Vagina (tissue), 2 donors: ENCODE measurements around the gene LRRC47.

ENCODE experiments used
- POLR2A ChIP-seq, 2 donors: fragments of 450-650 bp; IDR thresholded peaks; one replicate each; pipeline ENCODE4 v1.6.1; 2017; ENCODE audit warnings: antibody characterized with exemption in 2 of 2, mild to moderate bottlenecking in 2 of 2, moderate library complexity in 2 of 2
- POLR2AphosphoS5 ChIP-seq, 2 donors: sonication (generic); formaldehyde crosslinking; IDR thresholded peaks; one replicate each; pipeline ENCODE4 v1.9.0; 2017; ENCODE audit warnings: antibody characterized with exemption in 2 of 2, mild to moderate bottlenecking in 2 of 2, low read depth in 1 of 2; ENCODE audit not compliant: insufficient read depth in 1 of 2
- TF ChIP-seq, protein P1 (sequence below), 3 experiments: fragments of 450-650 bp in 2 of 3; fragments of 200-600 bp in 1 of 3; sonication (generic) in 1 of 3; IDR thresholded peaks; one replicate each; pipeline ENCODE4 v1.5.1; 2017 to 2019; ENCODE audit warnings: antibody characterized with exemption in 3 of 3, mild to moderate bottlenecking in 2 of 3, moderate library complexity in 2 of 3

DNA sequence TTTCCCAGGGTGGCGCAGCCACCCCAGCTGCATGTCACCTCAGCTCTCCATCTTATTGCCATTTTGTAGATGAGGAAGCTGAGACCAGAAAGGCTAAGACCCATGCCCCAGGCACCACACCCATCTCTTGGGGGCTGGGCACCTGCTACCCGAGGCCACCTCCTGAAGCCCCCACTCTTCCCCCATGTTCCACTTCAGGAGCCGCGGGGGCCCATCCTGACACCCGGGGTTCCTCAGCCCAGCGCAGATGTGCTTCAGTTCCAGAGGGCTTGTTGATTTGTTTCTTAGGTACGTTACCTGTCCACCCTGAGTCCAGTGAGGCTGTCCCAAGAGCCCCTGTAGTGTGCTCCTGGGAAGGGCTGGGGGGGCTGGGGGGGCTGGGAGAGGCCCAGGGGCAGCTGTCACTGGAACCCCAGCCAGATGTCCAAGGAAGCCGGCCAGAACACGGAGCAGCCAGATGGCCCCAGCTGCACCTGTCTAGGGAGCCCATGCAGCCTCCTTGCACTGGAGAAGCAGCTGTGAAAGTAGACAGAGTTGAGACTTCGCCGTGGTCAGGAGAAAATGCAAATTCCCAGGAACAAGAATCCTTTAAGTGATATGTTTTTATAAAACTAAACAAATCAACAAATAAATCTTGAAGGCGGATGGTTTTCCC lies 61.1 kb downstream of the LRRC47 start:
- TF ChIP-seq, protein P1, sequence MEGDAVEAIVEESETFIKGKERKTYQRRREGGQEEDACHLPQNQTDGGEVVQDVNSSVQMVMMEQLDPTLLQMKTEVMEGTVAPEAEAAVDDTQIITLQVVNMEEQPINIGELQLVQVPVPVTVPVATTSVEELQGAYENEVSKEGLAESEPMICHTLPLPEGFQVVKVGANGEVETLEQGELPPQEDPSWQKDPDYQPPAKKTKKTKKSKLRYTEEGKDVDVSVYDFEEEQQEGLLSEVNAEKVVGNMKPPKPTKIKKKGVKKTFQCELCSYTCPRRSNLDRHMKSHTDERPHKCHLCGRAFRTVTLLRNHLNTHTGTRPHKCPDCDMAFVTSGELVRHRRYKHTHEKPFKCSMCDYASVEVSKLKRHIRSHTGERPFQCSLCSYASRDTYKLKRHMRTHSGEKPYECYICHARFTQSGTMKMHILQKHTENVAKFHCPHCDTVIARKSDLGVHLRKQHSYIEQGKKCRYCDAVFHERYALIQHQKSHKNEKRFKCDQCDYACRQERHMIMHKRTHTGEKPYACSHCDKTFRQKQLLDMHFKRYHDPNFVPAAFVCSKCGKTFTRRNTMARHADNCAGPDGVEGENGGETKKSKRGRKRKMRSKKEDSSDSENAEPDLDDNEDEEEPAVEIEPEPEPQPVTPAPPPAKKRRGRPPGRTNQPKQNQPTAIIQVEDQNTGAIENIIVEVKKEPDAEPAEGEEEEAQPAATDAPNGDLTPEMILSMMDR (IDR thresholded peaks at IDR 0.05) = no peak
- TF ChIP-seq POLR2A (IDR thresholded peaks at IDR 0.05) = no peak
- no peak for TF ChIP-seq POLR2AphosphoS5 (IDR thresholded peaks at IDR 0.05; ENCODE audit: insufficient read depth in 1 of 2, low read depth in 1 of 2)
